Fibroblast of skin of left biceps (primary cell): ENCODE data around the gene CRY2.

Experiments used
- DNase-seq, 2 experiments: peaks; one replicate each; pipeline ENCODE4 v3.0.0-alpha.2; 2013; ENCODE audit warnings: low read depth in 2 of 2

CRY2 gene

GRCh38 chr11:45930951-45931570, 83.8 kb downstream of the CRY2 start:
- DNase-seq: no peak

DNA sequence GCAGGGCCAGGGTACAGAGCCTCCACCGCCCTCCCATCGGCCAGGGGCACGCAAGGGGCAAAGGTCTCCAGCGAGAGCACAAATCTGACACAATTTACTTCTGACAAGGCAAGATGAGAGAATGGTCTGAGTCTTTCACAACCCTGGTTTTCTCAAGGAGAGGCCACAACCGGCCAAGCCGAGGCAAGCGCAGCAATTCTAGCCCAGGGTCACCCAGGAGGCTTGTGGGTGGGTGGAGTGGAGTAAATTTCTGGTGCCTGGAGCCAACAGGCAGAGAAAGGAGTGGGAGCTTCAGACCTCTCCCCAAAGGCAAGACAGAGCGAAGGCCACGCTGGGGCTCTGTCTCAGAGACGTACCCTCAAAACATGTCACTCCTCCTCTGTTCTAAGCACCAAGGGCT, 84.5 kb downstream of the CRY2 start:
- no peak for DNase-seq

- no peak for DNase-seq
Measured at GRCh38 chr11:45932217-45932616, 84.9 kb downstream of the CRY2 start.
